HG03558 (cell line): ENCODE results near the gene C19orf18.
"Not testable (repeated sequence)": the region's sequence is repeated elsewhere in the genome, so short reads cannot be mapped to it uniquely, and the experiment has no call there.

Experiments
- ATAC-seq: cut with Tn5 transposase; IDR thresholded peaks from one replicate; pipeline ENCODE4 v1.9.1; 2021; ENCODE audit warnings: moderate number of reproducible peaks; ENCODE audit not compliant: unreplicated experiment; ENCODE audit errors: extremely low read depth

Gene C19orf18

DNA sequence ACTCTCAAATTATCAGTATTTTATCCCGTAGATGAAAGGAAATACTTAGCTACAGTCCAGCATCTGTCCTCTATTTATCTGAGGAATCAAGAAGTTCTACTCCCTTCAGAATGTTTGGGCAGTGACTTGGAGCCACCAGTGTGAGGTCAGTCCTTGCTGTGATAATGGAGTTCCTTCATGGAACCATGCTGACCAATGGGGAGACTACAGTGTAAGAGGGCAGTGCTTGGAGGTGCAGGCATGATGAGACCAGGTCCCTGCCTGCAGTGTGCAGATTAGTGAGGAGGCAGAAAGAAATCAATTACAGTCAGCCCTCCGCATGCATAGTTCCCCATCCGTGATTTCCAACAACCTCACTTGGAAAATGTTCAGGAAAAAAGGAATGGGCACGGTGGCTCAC lies at the start of gene C19orf18:
Gene C19orf18, minus strand, starts transcription at position 101 of the 400 bp plus-strand sequence. CDS start 102 bp downstream, outside the sequence.
- ATAC-seq, result no peak

DNA sequence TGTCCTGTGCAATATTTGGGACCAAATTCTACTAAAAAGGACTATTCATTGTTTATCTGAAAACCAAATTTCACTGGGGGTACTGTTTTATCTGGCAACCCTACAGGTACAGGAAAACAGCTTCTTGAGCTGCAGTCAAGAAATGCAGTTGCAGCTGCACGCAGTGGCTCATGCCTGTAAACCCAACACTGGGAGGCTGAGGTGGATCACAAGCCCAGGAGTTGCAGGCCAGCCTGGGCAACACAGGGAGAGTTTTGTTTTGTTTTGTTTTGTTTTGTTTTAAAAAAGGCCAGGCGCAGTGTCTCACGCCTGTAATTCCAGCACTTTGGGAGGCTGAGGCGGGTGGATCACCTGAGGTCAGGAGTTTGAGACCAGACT lies 47.9 kb upstream of the C19orf18 start:
- no peak for ATAC-seq

GRCh38 chr19:58021541-58022282 lies 47.4 kb upstream of the C19orf18 start:
- no peak for ATAC-seq

DNA sequence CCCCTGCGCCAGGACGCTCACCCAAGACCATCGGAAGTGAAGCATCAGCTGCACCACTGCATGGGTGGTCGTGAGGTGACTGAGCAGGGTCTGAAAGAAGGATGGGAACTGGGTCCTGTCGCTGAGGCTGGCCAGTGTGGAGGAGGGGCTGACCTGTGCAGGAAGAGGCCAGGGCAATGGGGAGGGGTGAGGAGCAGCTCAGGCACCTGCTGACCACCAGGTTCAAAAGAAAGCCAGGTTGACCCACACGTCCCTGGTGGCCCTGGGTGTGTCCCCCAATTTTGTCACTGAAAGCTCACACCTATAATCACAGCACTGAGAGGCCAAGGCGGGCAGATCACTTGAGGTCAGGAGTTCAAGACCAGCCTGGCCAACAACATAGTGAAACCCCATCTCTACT lies 45.8 kb upstream of the C19orf18 start:
- no peak for ATAC-seq

DNA sequence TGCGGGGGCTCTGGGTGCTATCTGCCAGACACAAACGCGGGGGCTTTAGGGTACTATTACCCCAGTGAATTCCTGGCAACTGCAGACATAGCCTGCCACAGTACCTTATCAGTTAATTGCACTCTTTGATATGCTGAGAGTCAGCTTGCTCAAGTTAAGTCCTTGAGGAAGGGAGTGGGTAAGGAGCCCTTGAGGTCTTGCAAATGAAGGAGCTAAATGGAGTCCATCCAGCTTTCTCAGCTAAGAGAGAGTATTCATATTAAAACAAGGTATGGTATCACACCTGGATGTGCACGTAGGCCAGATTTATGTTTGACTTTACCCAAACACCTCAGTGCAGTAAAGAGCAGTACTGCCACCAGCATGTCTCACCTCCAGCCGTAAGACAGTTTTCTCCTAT lies 39.8 kb upstream of the C19orf18 start:
- ATAC-seq, result no peak

GRCh38 chr19:58010507-58010906 lies 36.2 kb upstream of the C19orf18 start:
- no peak for ATAC-seq

- ATAC-seq, result no peak
These were observed 35.5 kb upstream of the C19orf18 start for GRCh38 chr19:58009666-58010301.

DNA sequence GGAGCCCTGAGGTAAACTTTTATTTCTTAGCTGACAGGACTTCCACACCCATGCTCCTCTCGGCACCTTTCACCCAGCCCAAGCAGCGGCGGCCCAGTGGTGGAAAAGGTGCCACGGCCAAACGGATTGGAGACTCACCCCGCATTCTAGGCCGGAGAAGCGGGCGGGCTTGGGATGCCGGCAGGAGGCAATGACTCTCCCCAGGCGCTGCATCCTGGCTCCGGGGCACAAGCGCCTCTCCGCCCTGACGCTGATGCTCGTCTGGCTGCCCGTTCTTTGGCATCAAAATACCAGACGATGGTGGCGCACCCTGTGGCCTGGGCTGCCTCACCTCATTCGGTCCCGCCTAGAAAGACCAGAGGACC lies 34.9 kb upstream of the C19orf18 start:
- no peak for ATAC-seq

- ATAC-seq, result not testable (repeated sequence)
These were observed 34.5 kb upstream of the C19orf18 start for GRCh38 chr19:58008877-58009276.

DNA sequence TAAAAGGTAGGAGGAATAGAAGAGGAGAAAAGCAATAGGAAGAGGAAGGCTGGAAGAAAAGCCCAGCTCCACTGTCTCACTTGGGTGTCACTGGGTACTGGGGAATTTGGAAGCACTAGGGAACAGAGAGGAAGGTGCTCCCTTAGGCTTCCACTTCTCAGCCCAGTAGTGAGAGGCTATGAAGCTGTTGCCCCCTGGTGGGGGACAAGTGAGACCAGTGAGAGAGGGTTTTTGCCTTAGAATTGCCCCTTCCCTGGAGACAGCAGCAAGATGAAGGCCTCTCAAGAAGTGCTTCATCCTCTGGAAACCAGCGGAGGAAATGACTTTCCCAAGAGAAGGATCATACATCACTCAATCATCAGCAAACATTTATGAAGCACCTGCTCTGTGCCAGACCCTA lies 33.0 kb upstream of the C19orf18 start:
- ATAC-seq, result no peak

DNA sequence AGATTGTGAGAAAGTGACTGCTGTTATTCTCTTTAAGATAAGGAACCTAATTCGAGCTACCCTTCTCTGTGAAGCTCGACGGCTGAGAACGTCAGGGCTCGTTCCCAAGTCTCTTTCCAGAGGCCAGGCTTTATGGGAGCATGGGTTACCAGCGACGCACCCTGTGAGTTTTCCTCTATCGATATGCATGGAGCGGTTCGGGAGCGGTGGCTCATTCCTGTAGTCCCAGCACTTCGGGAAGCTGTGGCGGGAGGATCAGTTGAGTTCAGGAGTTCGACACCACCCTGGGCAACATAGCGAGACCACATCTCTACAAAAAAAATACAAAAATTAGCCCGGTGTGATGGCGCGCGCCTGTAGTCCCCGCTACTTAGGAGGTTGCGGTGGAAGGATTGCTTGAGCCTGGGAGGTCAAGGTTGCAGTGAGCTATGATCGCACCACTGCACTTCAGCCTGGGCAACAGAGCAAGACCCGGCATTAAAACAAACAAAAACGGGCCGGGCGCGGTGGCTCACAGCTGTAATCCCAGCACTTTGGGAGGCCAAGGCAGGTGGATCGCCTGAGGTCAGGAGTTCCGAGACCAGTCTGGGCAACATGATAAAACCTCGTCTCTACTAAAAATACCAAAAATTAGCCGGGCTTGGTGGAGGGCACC lies 29.0 kb upstream of the C19orf18 start:
- ATAC-seq, result no peak

- peak; percentile 74 for ATAC-seq
These were observed 28.2 kb upstream of the C19orf18 start, which contains the start of gene ZNF606 for GRCh38 chr19:58002384-58003173. Gene ZNF606 (minus strand): TSS chr19:58002820. CDS start chr19:58001319, 1,501 bp downstream.

DNA sequence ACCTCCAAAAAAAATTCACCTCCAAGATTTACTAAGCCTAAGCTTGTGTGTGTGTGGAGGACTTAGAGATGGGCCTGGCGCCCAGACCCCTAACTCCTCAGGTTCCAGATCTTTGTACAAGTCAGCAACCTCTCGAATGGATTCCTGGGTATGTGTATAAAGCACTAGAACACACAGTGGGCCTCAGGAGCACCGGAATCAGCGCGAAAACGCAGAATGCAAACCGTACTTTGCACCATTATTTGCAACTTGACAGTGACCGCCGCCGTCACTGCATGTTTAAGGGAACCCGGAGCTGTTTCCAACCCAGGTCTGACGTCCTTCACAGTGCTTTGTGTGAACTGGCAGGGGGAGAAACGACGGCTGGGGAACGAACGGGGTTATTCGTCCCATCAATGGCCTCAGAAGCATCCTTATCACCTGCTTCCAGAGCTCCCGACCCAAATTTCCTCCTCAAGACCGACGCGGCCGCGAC lies 27.6 kb upstream of the C19orf18 start:
- ATAC-seq, result no peak

GRCh38 chr19:58000677-58001076 lies 26.3 kb upstream of the C19orf18 start:
- ATAC-seq, result no peak

DNA sequence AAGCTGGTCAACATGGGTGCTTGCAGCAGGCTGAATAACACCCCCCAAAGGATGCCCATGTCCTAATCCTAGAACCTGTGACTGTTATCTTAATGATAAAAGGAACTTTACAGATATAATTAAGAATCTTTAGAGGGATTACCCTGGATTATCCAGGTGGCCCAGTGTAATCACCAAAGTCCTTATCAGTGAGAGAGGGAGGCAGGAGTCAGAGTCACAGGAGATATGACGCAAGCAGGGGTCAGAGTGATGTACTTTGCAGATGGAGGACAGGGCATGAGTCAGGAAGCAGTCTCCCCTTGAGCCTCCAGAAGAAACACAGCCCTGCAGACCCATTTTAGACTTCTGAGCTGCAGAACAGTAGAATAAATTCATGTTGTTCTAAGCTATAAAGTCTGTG lies 18.5 kb upstream of the C19orf18 start:
- no peak for ATAC-seq

DNA sequence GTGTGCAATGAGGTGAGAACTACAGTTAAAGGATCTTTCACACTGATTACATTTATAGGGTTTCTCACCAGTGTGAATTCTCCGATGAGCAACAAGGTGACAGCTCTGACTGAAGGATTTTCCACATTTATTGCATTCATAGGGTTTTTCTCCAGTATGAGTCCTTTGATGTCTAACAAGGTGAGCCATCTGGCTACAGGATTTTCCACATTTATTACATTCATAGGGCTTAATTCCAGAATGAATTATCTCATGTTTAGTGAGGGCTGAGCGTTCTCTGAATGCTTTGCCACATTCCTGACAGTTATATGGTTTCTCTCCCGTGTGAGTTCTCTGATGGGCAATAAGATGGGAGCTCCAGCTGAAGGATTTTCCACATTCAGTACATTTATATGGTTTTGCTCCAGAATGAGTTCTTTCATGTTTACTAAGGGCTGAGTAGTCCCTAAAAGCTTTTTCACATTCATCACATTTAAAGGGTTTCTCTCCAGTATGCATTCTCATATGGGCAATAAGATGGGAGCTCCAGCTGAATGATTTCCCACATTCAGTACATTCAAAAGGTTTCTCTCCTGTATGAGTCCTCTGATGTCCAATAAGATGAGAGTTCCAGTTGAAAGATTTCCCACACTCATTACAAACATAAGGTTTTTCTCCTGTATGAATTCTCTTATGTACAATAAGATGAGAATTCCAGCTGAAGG lies 4.4 kb upstream of the C19orf18 start:
- no peak for ATAC-seq

- ATAC-seq, result no peak
These were observed 9.6 kb downstream of the C19orf18 start for GRCh38 chr19:57964761-57965160.

- ATAC-seq, result no peak
These were observed 12.5 kb downstream of the C19orf18 start for GRCh38 chr19:57961785-57962184.

GRCh38 chr19:57954996-57955395 lies 19.3 kb downstream of the C19orf18 start:
- no peak for ATAC-seq

GRCh38 chr19:57949702-57950101 lies 24.6 kb downstream of the C19orf18 start:
- ATAC-seq, result no peak
